HFF-Myc (cell line): Measurements from ENCODE around the gene CLN6.
A peak's percentile ranks its signal among the peaks of the same experiment; 100 is the strongest.

Experiments
- DNase-seq: peaks from one replicate; pipeline ENCODE4 v3.0.0-alpha.2; 2011; ENCODE audit warnings: low read depth; ENCODE audit errors: extremely low read depth
- H3K4me3 ChIP-seq: replicated peaks from 2 replicates; pipeline ENCODE4 v1.5.1; 2011; ENCODE audit warnings: low read depth, mild to moderate bottlenecking, control low read depth, low read length
- CTCF ChIP-seq: IDR thresholded peaks from 2 replicates; pipeline ENCODE4 v1.5.1; 2012; ENCODE audit warnings: mild to moderate bottlenecking, low read depth, low read length, control low read depth; ENCODE audit errors: missing control alignments

The CLN6 gene

DNA sequence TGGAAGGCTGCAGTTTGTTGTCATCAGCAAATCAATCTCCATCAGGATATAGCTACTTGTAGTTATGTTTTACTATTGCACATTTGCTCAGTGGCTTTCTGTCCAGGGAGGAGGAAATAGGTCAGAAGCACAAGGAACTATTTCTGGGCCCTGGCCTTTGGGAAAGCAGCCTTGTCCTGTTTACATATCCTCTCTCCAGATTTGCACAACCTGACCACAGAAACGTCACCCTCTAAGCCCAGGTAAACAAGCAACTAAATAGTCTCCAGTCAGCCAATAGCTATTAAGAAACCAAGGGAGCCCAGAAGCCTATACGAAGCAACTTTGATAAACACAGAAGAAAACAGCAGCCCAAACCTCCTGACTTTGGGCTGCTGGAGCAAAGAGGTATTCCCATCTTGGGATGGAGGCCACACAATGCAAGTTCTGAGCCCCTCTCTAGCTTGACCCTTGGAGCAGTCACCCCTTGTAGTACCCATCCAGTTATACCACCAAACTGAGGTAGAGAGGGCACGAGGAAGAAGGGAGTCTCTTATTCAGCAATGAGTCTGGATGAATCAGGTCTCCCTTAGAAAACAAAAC is 45.7 kb upstream of the CLN6 start:
- no peak for TF ChIP-seq CTCF
- H3K4me3 ChIP-seq: no peak overlapping the region
- no peak for DNase-seq

GRCh38 chr15:68274201-68274848 is 44.8 kb upstream of the CLN6 start:
- TF ChIP-seq CTCF: no peak
- no peak for DNase-seq
- no peak overlapping the region for H3K4me3 ChIP-seq

- peak; percentile 63 for DNase-seq
- TF ChIP-seq CTCF: no peak
- no peak overlapping the region for H3K4me3 ChIP-seq
Measured at GRCh38 chr15:68272721-68273271, 43.3 kb upstream of the CLN6 start.

GRCh38 chr15:68271854-68272471 is 42.4 kb upstream of the CLN6 start:
- H3K4me3 ChIP-seq: peak overlapping the region; percentile 14; the same call in 1 of the 2 replicates
- no peak for DNase-seq
- no peak for TF ChIP-seq CTCF

GRCh38 chr15:68268405-68268804 is 38.9 kb upstream of the CLN6 start:
- no peak overlapping the region for H3K4me3 ChIP-seq
- no peak for TF ChIP-seq CTCF
- DNase-seq: no peak

- no peak for DNase-seq
- no peak overlapping the region for H3K4me3 ChIP-seq
- TF ChIP-seq CTCF: no peak
Measured at GRCh38 chr15:68265674-68266073, 36.1 kb upstream of the CLN6 start.
